KMS-11 (cell line): Measurements from ENCODE around the gene DDX24.

Experiments
- H2AFZ ChIP-seq: fragments of 200-600 bp; sonication (generic); 2 replicates; pipeline ENCODE4 v1.6.1; 2016; ENCODE audit warnings: antibody characterized with exemption, mixed run types, low read depth
- H3K27ac ChIP-seq: fragments of 200-600 bp; sonication (generic); 2 replicates; pipeline ENCODE4 v1.6.1; 2016; ENCODE audit warnings: mild to moderate bottlenecking, mixed run types
- H3K27me3 ChIP-seq: fragments of 200-600 bp; sonication (generic); 2 replicates; pipeline ENCODE4 v1.6.1; 2017; ENCODE audit warnings: mild to moderate bottlenecking, low read depth, mixed run types, moderate library complexity; ENCODE audit not compliant: insufficient read depth
- H3K36me3 ChIP-seq: fragments of 200-600 bp; sonication (generic); 2 replicates; pipeline ENCODE4 v1.6.1; 2017; ENCODE audit warnings: mild to moderate bottlenecking, mixed run types; ENCODE audit not compliant: insufficient read depth
- H3K4me1 ChIP-seq: fragments of 200-600 bp; sonication (generic); 2 replicates; pipeline ENCODE4 v1.6.1; 2016; ENCODE audit warnings: mild to moderate bottlenecking, low read depth, mixed run types; ENCODE audit not compliant: poor library complexity, severe bottlenecking
- H3K4me2 ChIP-seq: fragments of 200-600 bp; sonication (generic); 2 replicates; pipeline ENCODE4 v1.7.0; 2016; ENCODE audit warnings: mild to moderate bottlenecking, mixed run types
- H3K4me3 ChIP-seq: fragments of 200-600 bp; sonication (generic); IDR thresholded peaks from 2 replicates; pipeline ENCODE4 v1.6.1; 2017; ENCODE audit warnings: low read depth, low read length, mixed read lengths; ENCODE audit not compliant: insufficient read depth
- H3K79me2 ChIP-seq: fragments of 200-600 bp; sonication (generic); 2 replicates; pipeline ENCODE4 v1.6.1; 2016; ENCODE audit warnings: low read depth, mixed run types; ENCODE audit not compliant: insufficient read depth
- H3K9ac ChIP-seq: fragments of 200-600 bp; sonication (generic); 2 replicates; pipeline ENCODE4 v1.6.1; 2016; ENCODE audit warnings: mild to moderate bottlenecking, mixed run types
- H4K20me1 ChIP-seq: fragments of 200-600 bp; sonication (generic); 2 replicates; pipeline ENCODE4 v1.6.1; 2016; ENCODE audit warnings: mild to moderate bottlenecking, mixed run types; ENCODE audit not compliant: insufficient read depth
- CTCF ChIP-seq: fragments of 200-600 bp; sonication (generic); conservative IDR thresholded peaks from 2 replicates; pipeline ENCODE4 v1.6.1; 2017; ENCODE audit warnings: low read depth, mild to moderate bottlenecking, antibody characterized with exemption, low read length, moderate library complexity, mixed read lengths

Gene DDX24

GRCh38 chr14:94026173-94026888, 54.7 kb downstream of the DDX24 start, which contains the start of gene OTUB2:
Gene OTUB2 (plus strand): TSS chr14:94026340. CDS start chr14:94026538, 198 bp downstream.
- Histone ChIP-seq H3K4me2 (peak within 1 kb of the TSS; percentile 41), H3K4me1 (peaks cover 22% of the 10 kb centered on the region), H3K9ac (peak within 1 kb of the TSS; percentile 39; the same call in 1 of the 2 replicates), H3K27ac (no peak within 1 kb of the TSS), H3K79me2 (no peaks in the 10 kb centered on the region), H3K36me3 (no peaks in the 10 kb centered on the region), H2AFZ (peak within 1 kb of the TSS; percentile 75), H3K4me3 (no peak within 1 kb of the TSS), H3K27me3 (no peaks in the 10 kb centered on the region), H4K20me1 (no peaks in the 10 kb centered on the region)
- no peak for TF ChIP-seq CTCF

GRCh38 chr14:94025720-94026119, 55.3 kb downstream of the DDX24 start:
- Histone ChIP-seq H3K9ac (no peak overlapping the region), H3K36me3 (no peaks in the 10 kb centered on the region), H3K27me3 (no peaks in the 10 kb centered on the region), H2AFZ (peak overlapping the region; percentile 75; the same call in 1 of the 2 replicates), H3K79me2 (no peaks in the 10 kb centered on the region), H3K4me2 (0 out of 2 replicates have a peak overlapping the region, but pooled peaks have one; percentile 41), H3K4me3 (no peak overlapping the region), H3K4me1 (peaks cover 28% of the 10 kb centered on the region), H3K27ac (no peak overlapping the region), H4K20me1 (no peaks in the 10 kb centered on the region)
- TF ChIP-seq CTCF = no peak

- H3K27ac ChIP-seq = no peak overlapping the region
- no peak overlapping the region for H3K9ac ChIP-seq
- H3K4me2 ChIP-seq = no peak overlapping the region
- no peak overlapping the region for H3K4me3 ChIP-seq
- H3K36me3 ChIP-seq = no peaks in the 10 kb centered on the region
- TF ChIP-seq CTCF = no peak
- no peaks in the 10 kb centered on the region for H3K27me3 ChIP-seq
- peaks cover 37% of the 10 kb centered on the region for H3K4me1 ChIP-seq
- H4K20me1 ChIP-seq = no peaks in the 10 kb centered on the region
- no peaks in the 10 kb centered on the region for H3K79me2 ChIP-seq
- no peak overlapping the region for H2AFZ ChIP-seq
Measured at GRCh38 chr14:94024549-94024948, 56.5 kb downstream of the DDX24 start.

GRCh38 chr14:94022532-94023411, 58.2 kb downstream of the DDX24 start:
- no peak for TF ChIP-seq CTCF
- Histone ChIP-seq H3K4me2 (peak overlapping the region; percentile 86), H4K20me1 (no peaks in the 10 kb centered on the region), H3K27me3 (no peaks in the 10 kb centered on the region), H3K4me1 (peaks cover 43% of the 10 kb centered on the region), H3K36me3 (no peaks in the 10 kb centered on the region), H2AFZ (peak overlapping the region; percentile 14; the same call in 1 of the 2 replicates), H3K4me3 (no peak overlapping the region), H3K27ac (peak overlapping the region; percentile 85; the same call in 1 of the 2 replicates), H3K79me2 (no peaks in the 10 kb centered on the region), H3K9ac (no peak overlapping the region)
